PC-9 (cell line): Measurements from ENCODE around the gene FNDC10.

ENCODE experiments used
- EZH2 ChIP-seq: fragments of 200-600 bp; sonication (generic); IDR thresholded peaks from 2 replicates; pipeline ENCODE4 v1.8.0; 2017; ENCODE audit warnings: antibody characterized with exemption, low read depth
- TF ChIP-seq, protein P1 (sequence below): fragments of 200-600 bp; sonication (generic); conservative IDR thresholded peaks from 2 replicates; pipeline ENCODE4 v1.6.1; 2017; ENCODE audit warnings: mixed run types, antibody characterized with exemption, mild to moderate bottlenecking, moderate library complexity

DNA sequence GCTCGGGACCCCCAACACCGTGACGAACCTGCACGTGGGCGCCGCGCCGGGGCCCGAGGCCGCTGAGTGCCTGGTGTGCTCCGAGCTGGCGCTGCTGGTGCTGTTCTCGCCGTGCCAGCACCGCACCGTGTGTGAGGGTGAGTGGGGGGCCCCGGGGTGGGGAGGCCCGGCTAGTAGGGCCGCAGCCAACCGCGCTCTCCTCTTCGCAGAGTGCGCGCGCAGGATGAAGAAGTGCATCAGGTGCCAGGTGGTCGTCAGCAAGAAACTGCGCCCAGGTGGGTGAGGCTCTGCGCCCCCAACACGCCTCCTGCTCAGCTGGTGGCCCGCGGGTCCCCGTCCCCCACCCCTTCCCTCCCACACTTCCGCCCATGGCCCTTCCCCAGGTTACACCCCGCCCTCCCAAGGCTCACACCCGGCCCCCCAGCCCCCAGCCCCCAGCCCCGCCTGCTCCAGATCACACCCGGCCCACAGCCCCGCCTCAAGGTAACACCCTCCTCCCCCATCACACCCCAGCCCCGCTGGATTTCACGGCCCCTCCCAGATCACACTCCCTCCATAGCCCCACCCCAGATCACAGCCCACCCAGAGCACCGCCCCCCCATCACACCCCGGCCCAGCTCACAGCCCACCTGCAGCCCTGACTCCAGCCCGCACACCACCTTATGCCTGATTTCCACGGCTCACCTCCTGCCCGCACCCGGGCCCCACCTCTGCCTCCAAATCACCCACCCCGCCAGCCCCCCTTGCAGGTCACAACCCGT is 29.7 kb upstream of the FNDC10 start:
- TF ChIP-seq, protein P1, sequence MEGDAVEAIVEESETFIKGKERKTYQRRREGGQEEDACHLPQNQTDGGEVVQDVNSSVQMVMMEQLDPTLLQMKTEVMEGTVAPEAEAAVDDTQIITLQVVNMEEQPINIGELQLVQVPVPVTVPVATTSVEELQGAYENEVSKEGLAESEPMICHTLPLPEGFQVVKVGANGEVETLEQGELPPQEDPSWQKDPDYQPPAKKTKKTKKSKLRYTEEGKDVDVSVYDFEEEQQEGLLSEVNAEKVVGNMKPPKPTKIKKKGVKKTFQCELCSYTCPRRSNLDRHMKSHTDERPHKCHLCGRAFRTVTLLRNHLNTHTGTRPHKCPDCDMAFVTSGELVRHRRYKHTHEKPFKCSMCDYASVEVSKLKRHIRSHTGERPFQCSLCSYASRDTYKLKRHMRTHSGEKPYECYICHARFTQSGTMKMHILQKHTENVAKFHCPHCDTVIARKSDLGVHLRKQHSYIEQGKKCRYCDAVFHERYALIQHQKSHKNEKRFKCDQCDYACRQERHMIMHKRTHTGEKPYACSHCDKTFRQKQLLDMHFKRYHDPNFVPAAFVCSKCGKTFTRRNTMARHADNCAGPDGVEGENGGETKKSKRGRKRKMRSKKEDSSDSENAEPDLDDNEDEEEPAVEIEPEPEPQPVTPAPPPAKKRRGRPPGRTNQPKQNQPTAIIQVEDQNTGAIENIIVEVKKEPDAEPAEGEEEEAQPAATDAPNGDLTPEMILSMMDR: no peak
- no peak for TF ChIP-seq EZH2
